GM12872 (cell line): ENCODE data around the gene KLF15.

Experiments used
- CTCF ChIP-seq: IDR thresholded peaks from 3 replicates; pipeline ENCODE4 v1.5.1; 2011; ENCODE audit warnings: low read depth, mild to moderate bottlenecking, low read length, moderate library complexity; ENCODE audit not compliant: insufficient read depth

Gene KLF15

GRCh38 chr3:126373146-126373613 lies 16.0 kb upstream of the KLF15 start:
- TF ChIP-seq CTCF: no peak

GRCh38 chr3:126372413-126373145 lies 15.4 kb upstream of the KLF15 start:
- no peak for TF ChIP-seq CTCF

GRCh38 chr3:126371096-126371705 lies 14.0 kb upstream of the KLF15 start:
- TF ChIP-seq CTCF: no peak

- no peak for TF ChIP-seq CTCF
Measured at GRCh38 chr3:126370606-126371005, 13.4 kb upstream of the KLF15 start.

- no peak for TF ChIP-seq CTCF
Measured at GRCh38 chr3:126370055-126370454, 12.8 kb upstream of the KLF15 start.

- no peak for TF ChIP-seq CTCF
Measured at GRCh38 chr3:126369490-126369889, 12.3 kb upstream of the KLF15 start.

- TF ChIP-seq CTCF: no peak
Measured at GRCh38 chr3:126367316-126367805, 10.2 kb upstream of the KLF15 start.
